GM18502 (cell line): ENCODE measurements around the gene DTX1.
"Not testable (repeated sequence)": the region's sequence is repeated elsewhere in the genome, so short reads cannot be mapped to it uniquely, and the experiment has no call there.

Source experiments
- ATAC-seq: cut with Tn5 transposase; IDR thresholded peaks from one replicate; pipeline ENCODE4 v1.9.1; 2021; ENCODE audit warnings: mild to moderate bottlenecking; ENCODE audit not compliant: unreplicated experiment, poor library complexity

DTX1 gene

GRCh38 chr12:113134521-113134951 lies 78.0 kb downstream of the DTX1 start:
- ATAC-seq = no peak

GRCh38 chr12:113135178-113136127 lies 78.9 kb downstream of the DTX1 start, which contains the start of gene RASAL1:
Gene RASAL1 (minus strand): TSS chr12:113135761. CDS start chr12:113135462, 299 bp downstream.
- no peak for ATAC-seq

- ATAC-seq = no peak
These were observed 79.8 kb downstream of the DTX1 start for GRCh38 chr12:113136128-113136989.

GRCh38 chr12:113136990-113137511 lies 80.5 kb downstream of the DTX1 start:
- ATAC-seq = no peak

- no peak for ATAC-seq
These were observed 81.6 kb downstream of the DTX1 start for GRCh38 chr12:113137861-113138783.

- no peak for ATAC-seq
These were observed 82.3 kb downstream of the DTX1 start for GRCh38 chr12:113138826-113139225.

GRCh38 chr12:113140706-113141105 lies 84.2 kb downstream of the DTX1 start:
- ATAC-seq = no peak

- not testable (repeated sequence) for ATAC-seq
These were observed 85.2 kb downstream of the DTX1 start for GRCh38 chr12:113141716-113142115.

- ATAC-seq = no peak
These were observed 85.8 kb downstream of the DTX1 start for GRCh38 chr12:113142173-113142885.

- no peak for ATAC-seq
These were observed 86.4 kb downstream of the DTX1 start for GRCh38 chr12:113142886-113143332.

- ATAC-seq = no peak
These were observed 87.4 kb downstream of the DTX1 start for GRCh38 chr12:113143959-113144358.

- no peak for ATAC-seq
These were observed 88.3 kb downstream of the DTX1 start for GRCh38 chr12:113144806-113145205.

- no peak for ATAC-seq
These were observed 89.4 kb downstream of the DTX1 start for GRCh38 chr12:113145720-113146551.

GRCh38 chr12:113146999-113147398 lies 90.5 kb downstream of the DTX1 start:
- ATAC-seq = no peak
